Endodermal cell (in vitro differentiated cells): ENCODE measurements around the gene DNAJC5. TPM values are rescaled to one million over a fixed set of nuclear protein-coding genes. Genes with fewer than 3 reads are reported as not detected.

ENCODE experiments used
- DNase-seq: peaks from one replicate; pipeline ENCODE4 v3.0.0-alpha.2; 2017
- H3K27ac ChIP-seq: 2 replicates; pipeline ENCODE4 v1.5.1; 2013; ENCODE audit warnings: mild to moderate bottlenecking, low read depth, low read length, moderate library complexity
- H3K27me3 ChIP-seq: 2 replicates; pipeline ENCODE4 v1.6.1; 2013; ENCODE audit warnings: mild to moderate bottlenecking, low read length, moderate library complexity; ENCODE audit not compliant: insufficient read depth, control insufficient read depth, poor library complexity, severe bottlenecking
- H3K36me3 ChIP-seq: 2 replicates; pipeline ENCODE4 v1.7.0; 2013; ENCODE audit warnings: mild to moderate bottlenecking, low read length, moderate library complexity; ENCODE audit not compliant: control insufficient read depth, insufficient read depth
- H3K4me1 ChIP-seq: one replicate; pipeline ENCODE4 v1.7.0; 2013; ENCODE audit warnings: low read length; ENCODE audit not compliant: control insufficient read depth, insufficient read depth
- H3K4me3 ChIP-seq: 2 replicates; pipeline ENCODE4 v1.5.1; 2013; ENCODE audit warnings: mild to moderate bottlenecking, low read length, moderate library complexity
- H3K9ac ChIP-seq: 2 replicates; pipeline ENCODE4 v1.6.1; 2013; ENCODE audit warnings: mild to moderate bottlenecking, low read length, moderate library complexity; ENCODE audit not compliant: poor library complexity, severe bottlenecking; ENCODE audit errors: extremely low read depth
- H3K9me3 ChIP-seq: 2 replicates; pipeline ENCODE4 v1.6.1; 2013; ENCODE audit warnings: mild to moderate bottlenecking, low read length, moderate library complexity; ENCODE audit not compliant: control insufficient read depth
- H3K27ac Mint-ChIP-seq: 2 replicates; pipeline ENCODE4 v1.8.0; 2020; ENCODE audit warnings: mixed read lengths
- H3K27me3 Mint-ChIP-seq: 2 replicates; pipeline ENCODE4 v1.8.0; 2021; ENCODE audit warnings: mild to moderate bottlenecking, mixed read lengths; ENCODE audit not compliant: insufficient read depth
- H3K36me3 Mint-ChIP-seq: 2 replicates; pipeline ENCODE4 v1.8.0; 2020; ENCODE audit warnings: low read depth, mixed read lengths
- H3K4me1 Mint-ChIP-seq: 2 replicates; pipeline ENCODE4 v1.8.0; 2020; ENCODE audit warnings: mixed read lengths
- H3K4me3 Mint-ChIP-seq: 2 replicates; pipeline ENCODE4 v1.8.0; 2020; ENCODE audit warnings: mild to moderate bottlenecking, moderate library complexity, mixed read lengths
- H3K9me3 Mint-ChIP-seq: 2 replicates; pipeline ENCODE4 v1.8.0; 2020; ENCODE audit warnings: mild to moderate bottlenecking, mixed read lengths
- WGBS, 2 experiments: methylation state at CpG; one replicate each; pipeline versions ENCODE4 v1.1.5 to v1.1.7; 2013; ENCODE audit warnings: missing lambda C conversion rate in 2 of 2, mixed read lengths in 1 of 2; ENCODE audit not compliant: insufficient coverage in 1 of 2, insufficient read length in 1 of 2; 5-methylcytosine and 5-hydroxymethylcytosine counted together
- total RNA-seq, 2 donors: library from RNA; stranded (reverse); fragmentation: NEBNext Ultra II Directional in 1 of 2; extraction: Animal tissue kit (Norgen Biotek cat#: 25700) in 1 of 2; gene quantifications; 2 replicates in 1 of 2; 3 replicates in 1 of 2; pipeline ENCODE4 v1.2.1, GENCODE V29; 2021
- TF ChIP-seq, protein P1 (sequence below): fragments of 200-600 bp; sonication (generic); conservative IDR thresholded peaks from 2 replicates; pipeline ENCODE4 v1.5.0; 2021; ENCODE audit warnings: antibody characterized with exemption, mild to moderate bottlenecking

The DNAJC5 gene
- total RNA-seq, 2 donors from 2014 or later = 25.8 to 26.8 TPM

DNA sequence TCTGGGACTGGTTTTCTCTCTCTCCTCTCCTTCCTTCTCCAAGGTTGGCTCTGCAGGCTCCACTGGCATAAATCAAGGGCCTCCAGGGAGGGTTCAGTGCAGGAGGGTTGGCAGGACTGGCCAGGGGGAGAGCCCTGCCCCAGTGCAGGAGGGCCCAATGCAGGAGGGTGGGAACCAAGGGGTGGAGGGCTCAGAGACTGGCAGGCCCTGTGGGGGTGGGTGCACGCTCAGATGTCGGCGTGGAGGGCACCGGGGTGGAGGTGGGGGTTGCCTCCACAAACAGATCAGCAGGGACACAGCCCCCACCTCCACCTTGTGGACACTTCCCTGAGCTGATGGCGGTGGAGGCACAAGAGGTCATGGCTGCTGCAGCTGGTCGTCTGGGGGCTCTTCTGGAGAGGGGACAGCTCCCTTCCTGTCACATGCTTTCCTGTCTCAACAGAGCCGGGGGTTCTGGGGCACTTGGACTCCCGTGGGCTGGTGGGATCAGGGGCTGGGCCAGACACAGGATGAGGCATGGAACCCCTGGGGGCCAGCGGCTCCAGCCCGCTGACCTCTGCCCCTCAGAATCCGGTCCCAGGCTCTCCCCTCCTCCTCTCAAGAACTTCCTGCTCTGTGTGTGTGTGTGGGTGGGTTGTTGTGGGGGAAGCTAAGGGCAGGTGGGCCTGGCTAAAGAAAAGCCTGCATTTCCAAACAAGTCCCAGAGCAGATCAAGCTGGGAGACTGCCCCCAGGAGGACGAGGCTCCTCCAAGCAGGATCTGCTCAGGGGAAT is 36.3 kb upstream of the DNAJC5 start:
- no peaks in the 10 kb centered on the region for H3K9me3 ChIP-seq
- peak; percentile 79 for DNase-seq
- Mint-ChIP-seq H3K4me1 (peaks cover 26% of the 10 kb centered on the region), H3K36me3 (peaks cover 4% of the 10 kb centered on the region), H3K9me3 (no peaks in the 10 kb centered on the region), H3K4me3 (peak overlapping the region; percentile 40), H3K27me3 (peaks cover 3% of the 10 kb centered on the region), H3K27ac (peak overlapping the region; percentile 55)
- H3K27ac ChIP-seq = peak overlapping the region; percentile 68
- WGBS, 2 experiments = 20 to 44% methylated on average over 4 to 12 of the region's 12 CpGs
- TF ChIP-seq, protein P1, sequence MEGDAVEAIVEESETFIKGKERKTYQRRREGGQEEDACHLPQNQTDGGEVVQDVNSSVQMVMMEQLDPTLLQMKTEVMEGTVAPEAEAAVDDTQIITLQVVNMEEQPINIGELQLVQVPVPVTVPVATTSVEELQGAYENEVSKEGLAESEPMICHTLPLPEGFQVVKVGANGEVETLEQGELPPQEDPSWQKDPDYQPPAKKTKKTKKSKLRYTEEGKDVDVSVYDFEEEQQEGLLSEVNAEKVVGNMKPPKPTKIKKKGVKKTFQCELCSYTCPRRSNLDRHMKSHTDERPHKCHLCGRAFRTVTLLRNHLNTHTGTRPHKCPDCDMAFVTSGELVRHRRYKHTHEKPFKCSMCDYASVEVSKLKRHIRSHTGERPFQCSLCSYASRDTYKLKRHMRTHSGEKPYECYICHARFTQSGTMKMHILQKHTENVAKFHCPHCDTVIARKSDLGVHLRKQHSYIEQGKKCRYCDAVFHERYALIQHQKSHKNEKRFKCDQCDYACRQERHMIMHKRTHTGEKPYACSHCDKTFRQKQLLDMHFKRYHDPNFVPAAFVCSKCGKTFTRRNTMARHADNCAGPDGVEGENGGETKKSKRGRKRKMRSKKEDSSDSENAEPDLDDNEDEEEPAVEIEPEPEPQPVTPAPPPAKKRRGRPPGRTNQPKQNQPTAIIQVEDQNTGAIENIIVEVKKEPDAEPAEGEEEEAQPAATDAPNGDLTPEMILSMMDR = peak; percentile 71
- H3K36me3 ChIP-seq = peaks cover 5% of the 10 kb centered on the region
- no peak overlapping the region for H3K9ac ChIP-seq
- H3K27me3 ChIP-seq = no peaks in the 10 kb centered on the region
- no peak overlapping the region for H3K4me3 ChIP-seq
- H3K4me1 ChIP-seq = peaks cover 4% of the 10 kb centered on the region

DNA sequence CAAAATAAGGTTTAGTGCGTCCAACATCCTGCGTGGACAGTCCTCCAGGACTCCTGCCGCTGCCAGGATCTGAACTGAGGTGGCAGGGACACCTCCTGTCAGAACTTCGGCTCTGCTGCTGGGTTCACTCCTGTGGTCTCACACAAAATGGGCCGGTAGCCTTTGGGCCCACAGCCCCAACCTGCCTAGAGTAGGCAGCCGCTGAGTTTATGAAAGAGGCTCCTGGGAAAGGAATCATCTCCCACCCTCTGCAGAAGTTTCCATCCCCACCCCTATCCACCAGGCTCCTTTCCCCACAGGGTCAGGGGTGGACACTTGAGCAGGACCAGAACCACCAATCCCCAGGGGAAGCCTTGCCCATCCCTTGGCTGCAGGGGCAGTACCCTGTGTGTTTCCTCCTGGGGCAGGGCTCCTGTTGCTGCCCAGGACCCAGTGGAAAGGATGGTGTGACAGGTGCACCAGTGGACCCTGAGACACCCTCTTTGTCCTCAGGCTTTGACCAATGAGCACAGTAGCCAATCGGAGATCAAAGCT is 35.7 kb upstream of the DNAJC5 start:
- H3K9me3 ChIP-seq = no peaks in the 10 kb centered on the region
- no peaks in the 10 kb centered on the region for H3K27me3 ChIP-seq
- H3K4me3 Mint-ChIP-seq = peak overlapping the region; percentile 40
- no peaks in the 10 kb centered on the region for H3K9me3 Mint-ChIP-seq
- peaks cover 6% of the 10 kb centered on the region for H3K36me3 ChIP-seq
- peaks cover 31% of the 10 kb centered on the region for H3K4me1 Mint-ChIP-seq
- peak overlapping the region; percentile 68 for H3K27ac ChIP-seq
- no peak overlapping the region for H3K4me3 ChIP-seq
- TF ChIP-seq, protein P1 = no peak
- H3K27me3 Mint-ChIP-seq = peaks cover 3% of the 10 kb centered on the region
- WGBS, 2 experiments = 69 to 100% methylated on average over 2 to 7 of the region's 7 CpGs
- H3K9ac ChIP-seq = no peak overlapping the region
- H3K27ac Mint-ChIP-seq = peak overlapping the region; percentile 55
- H3K36me3 Mint-ChIP-seq = peaks cover 4% of the 10 kb centered on the region
- DNase-seq = no peak
- peaks cover 4% of the 10 kb centered on the region for H3K4me1 ChIP-seq

DNA sequence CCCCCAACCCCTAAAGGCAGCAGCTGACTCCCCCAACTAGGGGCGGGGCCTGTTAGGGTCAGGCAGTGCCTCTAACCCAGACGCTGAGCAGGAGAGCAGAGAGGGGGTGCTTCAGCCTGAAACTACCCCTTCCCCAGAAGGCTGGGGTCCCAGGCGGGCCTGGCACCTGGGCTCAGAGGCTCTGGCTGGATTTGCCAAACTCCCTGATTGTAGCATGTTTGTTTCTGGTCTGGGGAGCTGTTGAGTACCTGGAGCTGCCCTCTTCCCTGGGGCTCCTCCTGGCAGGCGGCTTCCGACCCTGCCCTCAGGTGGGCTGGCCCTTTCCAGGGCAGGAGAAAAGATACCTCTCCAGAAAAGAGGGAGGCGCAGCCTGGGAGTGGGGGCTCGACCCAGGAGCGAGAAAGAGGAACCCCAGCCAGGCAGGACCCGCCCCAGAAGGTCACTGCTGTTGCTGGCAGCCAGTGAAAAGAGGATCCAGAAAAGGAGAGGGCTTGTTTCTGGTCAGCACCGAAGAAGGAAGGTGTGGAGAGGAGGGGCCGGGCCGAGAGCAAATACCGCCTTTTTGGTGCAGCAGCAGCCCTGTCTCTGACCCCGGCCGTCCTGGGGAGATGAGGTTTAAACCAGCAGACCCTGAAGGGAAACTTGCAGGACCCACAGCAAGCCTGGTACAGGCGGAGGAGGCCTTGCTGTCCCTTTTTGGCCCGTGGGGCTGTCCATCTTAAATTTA is 34.4 kb upstream of the DNAJC5 start:
- no peak overlapping the region for H3K4me3 ChIP-seq
- H3K9ac ChIP-seq = no peak overlapping the region
- Mint-ChIP-seq H3K4me1 (peaks cover 31% of the 10 kb centered on the region), H3K9me3 (no peaks in the 10 kb centered on the region), H3K36me3 (peaks cover 4% of the 10 kb centered on the region), H3K27ac (peak overlapping the region; percentile 24), H3K4me3 (no peak overlapping the region), H3K27me3 (peaks cover 3% of the 10 kb centered on the region)
- H3K36me3 ChIP-seq = peaks cover 6% of the 10 kb centered on the region
- no peak overlapping the region for H3K27ac ChIP-seq
- DNase-seq = peak; percentile 73
- peaks cover 4% of the 10 kb centered on the region for H3K4me1 ChIP-seq
- 86% methylated on average over 7 to 17 of the region's 17 CpGs for WGBS, 2 experiments
- no peaks in the 10 kb centered on the region for H3K9me3 ChIP-seq
- no peaks in the 10 kb centered on the region for H3K27me3 ChIP-seq
- TF ChIP-seq, protein P1 = no peak
